Measurements from ENCODE around the gene SLC22A23. TPM values are rescaled to one million over a fixed set of nuclear protein-coding genes. Genes with fewer than 3 reads are reported as not detected.
A peak's percentile ranks its signal among the peaks of the same experiment; 100 is the strongest.

SLC22A23 gene
- total and polyA plus RNA-seq, 2 donors (not counting 1 experiment from before 2014, with no cell fraction given) = 0.18 to 1.4 TPM

- peaks cover 0 to 32% (median 0%) of the 10 kb centered on the region in 3 donors for H3K9me3 ChIP-seq (ENCODE audit: control extremely low read depth in 1 of 3, control insufficient read depth in 2 of 3, insufficient read depth in 1 of 3, low read length in 2 of 3)
- 84% methylated on average over 2 of the region's 3 CpGs for WGBS (ENCODE audit: insufficient coverage)
- no peak overlapping the region for H3K4me3 Mint-ChIP-seq
- no peak overlapping the region for H3K27ac ChIP-seq (ENCODE audit: low read length in 2 of 2)
- H3K27me3 ChIP-seq (replicated peaks in 1 of 4; ENCODE audit: control extremely low read depth in 1 of 4, control insufficient read depth in 3 of 4, insufficient read depth in 4 of 4, low read length in 3 of 4) = peaks cover 0 to 61% (median 51%) of the 10 kb centered on the region in 4 experiments
- peaks cover 40% of the 10 kb centered on the region for H3K4me1 Mint-ChIP-seq
- peaks cover 39 to 45% of the 10 kb centered on the region in 2 donors for H3K4me1 ChIP-seq (ENCODE audit: control insufficient read depth in 2 of 2, insufficient read depth in 2 of 2, low read length in 2 of 2)
- H3K36me3 ChIP-seq (replicated peaks in 1 of 2; ENCODE audit: control extremely low read depth in 1 of 2, control insufficient read depth in 1 of 2, extremely low read depth in 1 of 2, insufficient read depth in 2 of 2, low read length in 1 of 2) = no peaks in the 10 kb centered on the region
- POLR2A ChIA-PET = no interaction called here
- no peak overlapping the region for H3K9ac ChIP-seq (ENCODE audit: low read length)
- peaks cover 74% of the 10 kb centered on the region for H3K27me3 Mint-ChIP-seq
- H3K4me3 ChIP-seq (ENCODE audit: control extremely low read depth in 1 of 5, extremely low read depth in 1 of 5, insufficient read depth in 1 of 5, low read depth in 2 of 5, low read length in 4 of 5) = no peak overlapping the region
- intact Hi-C loops (cut with micrococcal nuclease) = no loop called here
- no peak overlapping the region for H2AFZ ChIP-seq (ENCODE audit: insufficient read depth, low read depth, low read length, poor library complexity, severe bottlenecking)
- CTCF ChIA-PET = no interaction called here
- no peaks in the 10 kb centered on the region for H3K9me3 Mint-ChIP-seq (ENCODE audit: insufficient read depth)
- H3K79me2 ChIP-seq (ENCODE audit: control insufficient read depth, insufficient read depth, low read length) = no peaks in the 10 kb centered on the region
- DNase-seq = no peak
- TF ChIP-seq EZH2 (IDR thresholded peaks at IDR 0.05; ENCODE audit: borderline replicate concordance, insufficient read depth, low read depth, low read length, poor library complexity, severe bottlenecking) (no peak), CTCF (IDR thresholded peaks at IDR 0.05) (no peak)
- no peak overlapping the region for H3K4me2 ChIP-seq (replicated peaks; ENCODE audit: low read depth, low read length, poor library complexity, severe bottlenecking)
- H4K20me1 ChIP-seq (ENCODE audit: control insufficient read depth, insufficient read depth, low read length, poor library complexity, severe bottlenecking) = no peaks in the 10 kb centered on the region
- H3K27ac Mint-ChIP-seq = no peak overlapping the region
- no peak for ATAC-seq (ENCODE audit: low read depth)
Observed at GRCh38 chr6:3233321-3233720, 223.5 kb downstream of the SLC22A23 start.

- Mint-ChIP-seq H3K4me1 (peaks cover 42% of the 10 kb centered on the region), H3K27ac (no peak overlapping the region), H3K9me3 (ENCODE audit: insufficient read depth) (no peaks in the 10 kb centered on the region), H3K27me3 (peaks cover 73% of the 10 kb centered on the region), H3K4me3 (peak overlapping the region; percentile 49)
- no peak for ATAC-seq (ENCODE audit: low read depth)
- intact Hi-C loops (cut with micrococcal nuclease) = no loop called here
- H3K79me2 ChIP-seq (ENCODE audit: control insufficient read depth, insufficient read depth, low read length) = no peaks in the 10 kb centered on the region
- ChIA-PET CTCF (interaction anchor here (4.0 kb wide), 1 partner anchor 20 kb away, joined by 18 read pairs; no protein-coding TSS in a partner anchor), POLR2A (interaction anchor here (1.0 kb wide), 1 partner anchor 9 kb away, joined by 4 read pairs; no protein-coding TSS in a partner anchor)
- no peak for DNase-seq
- peaks cover 0 to 37% (median 0%) of the 10 kb centered on the region in 3 donors for H3K9me3 ChIP-seq (ENCODE audit: control extremely low read depth in 1 of 3, control insufficient read depth in 2 of 3, insufficient read depth in 1 of 3, low read length in 2 of 3)
- peaks cover 46 to 48% of the 10 kb centered on the region in 2 donors for H3K4me1 ChIP-seq (ENCODE audit: control insufficient read depth in 2 of 2, insufficient read depth in 2 of 2, low read length in 2 of 2)
- TF ChIP-seq EZH2 (IDR thresholded peaks at IDR 0.05; ENCODE audit: borderline replicate concordance, insufficient read depth, low read depth, low read length, poor library complexity, severe bottlenecking) (no peak), CTCF (IDR thresholded peaks at IDR 0.05) (no peak)
- H4K20me1 ChIP-seq (ENCODE audit: control insufficient read depth, insufficient read depth, low read length, poor library complexity, severe bottlenecking) = no peaks in the 10 kb centered on the region
- no peak overlapping the region for H3K27ac ChIP-seq (ENCODE audit: low read length in 2 of 2)
- WGBS (ENCODE audit: insufficient coverage) = 11% methylated on average over 16 of the region's 23 CpGs
- H3K9ac ChIP-seq (ENCODE audit: low read length) = peak overlapping the region; percentile 43
- H3K36me3 ChIP-seq (replicated peaks in 1 of 2; ENCODE audit: control extremely low read depth in 1 of 2, control insufficient read depth in 1 of 2, extremely low read depth in 1 of 2, insufficient read depth in 2 of 2, low read length in 1 of 2) = no peaks in the 10 kb centered on the region
- H2AFZ ChIP-seq (ENCODE audit: insufficient read depth, low read depth, low read length, poor library complexity, severe bottlenecking) = peak overlapping the region; percentile 54
- peaks cover 0 to 71% (median 56%) of the 10 kb centered on the region in 4 experiments for H3K27me3 ChIP-seq (replicated peaks in 1 of 4; ENCODE audit: control extremely low read depth in 1 of 4, control insufficient read depth in 3 of 4, insufficient read depth in 4 of 4, low read length in 3 of 4)
- peak overlapping the region in 1 of 5 experiments; percentile 13 for H3K4me3 ChIP-seq (ENCODE audit: control extremely low read depth in 1 of 5, extremely low read depth in 1 of 5, insufficient read depth in 1 of 5, low read depth in 2 of 5, low read length in 4 of 5)
- H3K4me2 ChIP-seq (replicated peaks; ENCODE audit: low read depth, low read length, poor library complexity, severe bottlenecking) = peak overlapping the region; percentile 75
Observed at GRCh38 chr6:3232017-3232945, 224.6 kb downstream of the SLC22A23 start.
